PFSK-1 (cell line): Measurements from ENCODE around the gene KDM3A.

ENCODE experiments used
- FOXP2 ChIP-seq: optimal IDR thresholded peaks from 2 replicates; pipeline ENCODE3; 2011; ENCODE audit warnings: borderline replicate concordance, control low read depth, inconsistent platforms; ENCODE audit not compliant: insufficient read depth; ENCODE audit errors: extremely low read length, extremely low read depth
- POLR2AphosphoS5 ChIP-seq: IDR thresholded peaks from 2 replicates; pipeline ENCODE4 v1.6.1; 2012; ENCODE audit warnings: low read depth, mild to moderate bottlenecking, control low read depth, low read length, moderate library complexity
- SIN3A ChIP-seq: IDR thresholded peaks from 2 replicates; pipeline ENCODE4 v1.6.1; 2012; ENCODE audit warnings: mild to moderate bottlenecking, low read length, moderate library complexity, borderline replicate concordance; ENCODE audit not compliant: insufficient read depth
- TAF1 ChIP-seq: IDR thresholded peaks from 2 replicates; pipeline ENCODE4 v1.6.1; 2012; ENCODE audit warnings: low read length, control low read depth, borderline replicate concordance; ENCODE audit not compliant: insufficient read depth
- TF ChIP-seq, protein P1 (sequence below), 2 experiments: IDR thresholded peaks; 2 replicates each; pipeline versions ENCODE4 v1.6.1 to v1.8.0; 2011 to 2012; ENCODE audit warnings: low read depth in 2 of 2, low read length in 2 of 2, control low read depth in 1 of 2, inconsistent platforms in 1 of 2, mild to moderate bottlenecking in 1 of 2, moderate library complexity in 1 of 2; ENCODE audit not compliant: insufficient read depth in 1 of 2

The KDM3A gene

DNA sequence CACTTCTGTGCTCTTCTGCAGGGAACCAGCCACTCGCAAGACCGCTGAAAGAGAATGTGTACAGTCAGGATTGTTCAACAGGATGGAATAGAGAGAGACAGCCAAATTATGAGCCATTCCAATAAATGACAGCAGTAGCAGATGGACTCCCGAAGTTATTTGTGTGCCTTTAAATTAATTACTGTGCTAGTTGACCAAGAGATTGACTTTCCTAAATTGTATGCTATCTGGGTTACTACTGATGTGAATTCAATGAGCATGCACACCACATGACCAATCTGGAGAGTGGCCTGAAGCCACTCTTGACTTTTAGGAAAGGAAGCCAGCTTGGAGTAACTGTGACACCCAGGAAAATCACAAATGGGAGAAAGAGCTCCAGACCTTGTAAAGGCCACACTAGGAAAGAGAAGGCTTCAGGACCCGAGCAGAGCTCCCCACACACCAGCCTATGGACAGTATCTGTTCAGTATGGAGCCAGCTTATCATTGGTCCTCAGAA is 69.3 kb downstream of the KDM3A start:
- TF ChIP-seq POLR2AphosphoS5 (no peak), SIN3A (no peak), FOXP2 (no peak), TAF1 (no peak)
- TF ChIP-seq, protein P1, sequence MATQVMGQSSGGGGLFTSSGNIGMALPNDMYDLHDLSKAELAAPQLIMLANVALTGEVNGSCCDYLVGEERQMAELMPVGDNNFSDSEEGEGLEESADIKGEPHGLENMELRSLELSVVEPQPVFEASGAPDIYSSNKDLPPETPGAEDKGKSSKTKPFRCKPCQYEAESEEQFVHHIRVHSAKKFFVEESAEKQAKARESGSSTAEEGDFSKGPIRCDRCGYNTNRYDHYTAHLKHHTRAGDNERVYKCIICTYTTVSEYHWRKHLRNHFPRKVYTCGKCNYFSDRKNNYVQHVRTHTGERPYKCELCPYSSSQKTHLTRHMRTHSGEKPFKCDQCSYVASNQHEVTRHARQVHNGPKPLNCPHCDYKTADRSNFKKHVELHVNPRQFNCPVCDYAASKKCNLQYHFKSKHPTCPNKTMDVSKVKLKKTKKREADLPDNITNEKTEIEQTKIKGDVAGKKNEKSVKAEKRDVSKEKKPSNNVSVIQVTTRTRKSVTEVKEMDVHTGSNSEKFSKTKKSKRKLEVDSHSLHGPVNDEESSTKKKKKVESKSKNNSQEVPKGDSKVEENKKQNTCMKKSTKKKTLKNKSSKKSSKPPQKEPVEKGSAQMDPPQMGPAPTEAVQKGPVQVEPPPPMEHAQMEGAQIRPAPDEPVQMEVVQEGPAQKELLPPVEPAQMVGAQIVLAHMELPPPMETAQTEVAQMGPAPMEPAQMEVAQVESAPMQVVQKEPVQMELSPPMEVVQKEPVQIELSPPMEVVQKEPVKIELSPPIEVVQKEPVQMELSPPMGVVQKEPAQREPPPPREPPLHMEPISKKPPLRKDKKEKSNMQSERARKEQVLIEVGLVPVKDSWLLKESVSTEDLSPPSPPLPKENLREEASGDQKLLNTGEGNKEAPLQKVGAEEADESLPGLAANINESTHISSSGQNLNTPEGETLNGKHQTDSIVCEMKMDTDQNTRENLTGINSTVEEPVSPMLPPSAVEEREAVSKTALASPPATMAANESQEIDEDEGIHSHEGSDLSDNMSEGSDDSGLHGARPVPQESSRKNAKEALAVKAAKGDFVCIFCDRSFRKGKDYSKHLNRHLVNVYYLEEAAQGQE (IDR thresholded peaks at IDR 0.05; ENCODE audit: insufficient read depth in 1 of 2, low read depth in 2 of 2, low read length in 2 of 2), result no peak

DNA sequence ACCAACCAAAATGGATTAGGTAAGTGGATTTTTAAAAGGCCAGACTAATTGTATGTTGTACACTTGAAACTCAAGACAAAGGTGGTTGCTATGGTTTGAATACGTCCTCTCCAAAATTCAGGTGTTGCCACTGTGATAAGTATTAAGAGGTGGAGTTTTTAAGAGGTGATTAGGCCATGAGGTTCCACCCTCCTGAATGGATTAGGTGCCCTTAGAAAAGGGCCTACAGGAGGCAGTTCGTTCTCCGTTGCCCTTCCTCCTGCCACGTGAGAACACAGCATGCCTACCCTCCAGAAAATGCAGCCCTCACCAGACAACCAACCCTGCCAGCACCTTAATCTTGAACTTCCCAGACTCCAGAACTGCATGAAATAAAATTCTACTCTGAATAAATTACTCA is 70.9 kb downstream of the KDM3A start:
- no peak for TF ChIP-seq POLR2AphosphoS5

DNA sequence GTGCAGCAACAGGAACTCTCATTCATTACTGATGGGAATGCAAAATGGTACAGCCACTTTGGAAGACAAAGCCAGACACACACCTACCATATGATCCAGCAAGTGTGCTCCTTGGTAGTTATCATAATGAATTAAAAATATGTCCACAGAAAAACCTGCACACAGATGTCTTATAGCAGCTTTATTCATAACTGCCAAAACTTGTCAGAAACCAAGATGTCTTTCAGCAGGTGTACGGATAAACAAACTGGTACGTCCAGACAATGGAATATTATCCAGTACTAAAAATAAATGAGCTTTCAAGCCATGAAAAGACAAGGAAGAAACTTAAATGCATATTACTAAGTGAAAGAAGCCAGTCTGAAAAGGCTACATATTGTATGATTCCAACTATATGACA is 71.7 kb downstream of the KDM3A start:
- TF ChIP-seq, protein P1 (IDR thresholded peaks at IDR 0.05; ENCODE audit: insufficient read depth in 1 of 2, low read depth in 2 of 2, low read length in 2 of 2), result no peak
- TF ChIP-seq TAF1 (no peak), FOXP2 (no peak), POLR2AphosphoS5 (no peak), SIN3A (no peak)

DNA sequence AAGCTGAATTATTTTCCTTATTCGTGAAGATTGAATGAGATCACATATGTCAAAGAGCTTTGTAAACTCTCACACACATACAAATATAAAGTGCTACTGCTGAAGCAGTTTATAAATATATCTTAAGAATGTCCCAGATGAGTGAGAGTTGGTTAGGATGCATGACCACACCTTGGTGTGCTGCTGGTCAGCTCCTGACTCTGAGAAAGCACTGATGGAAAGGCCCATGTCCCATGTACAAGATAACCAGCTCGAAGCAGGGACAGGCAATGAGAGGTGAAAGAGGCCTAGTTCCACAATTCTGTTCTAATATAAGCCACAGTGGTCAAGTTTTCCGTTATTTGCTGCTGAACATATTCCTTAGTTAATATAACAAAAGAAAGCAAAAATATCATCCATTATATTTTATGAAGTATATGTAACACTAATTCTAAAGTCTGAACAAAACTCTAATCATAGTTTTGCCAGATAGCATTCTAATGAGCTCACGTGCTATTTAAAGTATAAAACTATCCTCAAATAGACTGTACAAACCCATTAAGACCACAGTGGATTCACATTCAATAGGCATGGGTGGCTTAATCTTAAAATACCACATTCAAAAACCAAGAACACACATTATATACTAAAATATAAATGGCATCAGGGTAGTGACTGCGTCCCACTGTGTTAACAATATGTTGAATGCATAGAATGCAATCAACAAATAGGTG is 72.9 kb downstream of the KDM3A start:
- TF ChIP-seq POLR2AphosphoS5 (no peak), FOXP2 (no peak), TAF1 (no peak), SIN3A (no peak)
- TF ChIP-seq, protein P1 (IDR thresholded peaks at IDR 0.05; ENCODE audit: insufficient read depth in 1 of 2, low read depth in 2 of 2, low read length in 2 of 2), result no peak

DNA sequence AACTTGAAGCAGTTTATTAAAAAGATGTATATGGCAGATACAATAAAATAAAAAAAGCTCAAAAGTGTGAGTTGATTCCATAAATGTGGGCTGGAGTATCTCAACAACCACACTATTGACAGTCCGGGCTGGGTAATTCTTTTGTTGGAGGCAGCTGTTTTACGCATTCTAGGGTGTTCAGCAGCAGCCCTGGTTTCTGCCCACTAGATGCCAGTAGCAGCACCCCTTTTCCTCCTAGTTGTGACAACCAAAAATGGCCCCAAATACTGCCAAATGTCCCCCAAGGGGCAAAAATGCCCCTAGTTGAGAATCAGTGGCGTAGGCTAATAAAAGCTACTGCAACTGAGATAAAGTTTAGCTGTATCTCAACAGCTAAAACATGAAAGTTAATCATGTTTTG is 77.3 kb downstream of the KDM3A start:
- TF ChIP-seq POLR2AphosphoS5, result no peak
- no peak for TF ChIP-seq FOXP2
- TF ChIP-seq SIN3A, result no peak
- TF ChIP-seq, protein P1 (IDR thresholded peaks at IDR 0.05; ENCODE audit: insufficient read depth in 1 of 2, low read depth in 2 of 2, low read length in 2 of 2), result no peak
